Measurements from ENCODE around the gene STAB2.

Gene STAB2

DNA sequence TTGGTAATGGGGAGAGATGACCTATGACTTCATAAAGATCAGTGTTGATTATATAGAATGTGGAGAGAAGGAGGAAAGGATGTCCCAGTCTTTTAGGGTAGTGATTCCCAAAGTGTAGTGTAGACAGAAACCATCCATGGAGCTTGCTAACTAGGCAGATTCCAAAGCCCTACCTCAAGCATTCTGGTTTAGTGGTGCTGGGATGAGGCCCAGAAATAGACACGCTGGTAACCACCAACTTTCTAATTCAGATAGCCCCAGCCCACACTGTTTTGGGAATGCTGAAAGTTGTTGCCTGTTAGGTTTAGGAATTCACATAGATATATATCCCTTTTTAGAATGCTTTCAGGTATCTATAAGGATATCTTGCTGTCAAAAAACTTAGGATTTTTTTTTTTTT is 69.2 kb downstream of the STAB2 start:
- no peak for DNase-seq

DNA sequence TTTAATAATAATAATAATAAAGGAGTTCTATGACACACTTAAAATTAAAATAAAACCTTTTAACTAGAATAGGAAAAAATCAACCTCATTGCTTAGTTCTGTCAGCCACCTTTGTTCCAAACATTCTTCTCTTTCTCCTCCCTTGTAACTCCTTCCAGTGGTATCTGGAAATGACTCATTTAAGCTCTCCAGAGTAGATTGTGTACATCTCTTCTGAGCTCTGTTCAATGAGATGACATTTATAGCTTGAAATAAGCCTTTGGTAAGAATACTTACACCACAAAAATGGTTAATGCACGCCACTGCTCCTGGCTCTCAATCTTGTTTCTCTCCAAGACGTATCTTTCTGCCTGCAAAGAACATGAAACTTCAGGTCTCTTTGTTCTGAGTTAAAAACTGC is 70.3 kb downstream of the STAB2 start:
- no peak for DNase-seq

DNA sequence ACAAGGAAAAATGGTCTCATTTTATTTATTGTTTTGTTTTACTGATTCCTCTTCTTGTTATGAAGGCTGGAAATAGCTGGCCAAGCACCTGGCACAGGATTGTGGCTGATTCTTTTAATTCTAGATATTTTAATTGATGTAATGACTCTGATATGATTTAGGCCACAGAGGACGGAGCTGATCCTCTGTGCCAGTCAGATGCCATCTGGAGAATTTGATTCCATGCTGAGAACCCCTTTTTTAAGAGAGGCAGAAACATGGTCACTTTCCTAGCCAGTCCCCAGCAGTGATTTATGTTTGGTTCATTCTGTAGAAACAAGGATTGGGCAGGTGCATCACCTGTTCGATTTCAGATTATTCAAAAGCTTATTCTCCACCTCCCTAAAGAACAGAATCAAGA is 77.6 kb downstream of the STAB2 start:
- no peak for DNase-seq

DNA sequence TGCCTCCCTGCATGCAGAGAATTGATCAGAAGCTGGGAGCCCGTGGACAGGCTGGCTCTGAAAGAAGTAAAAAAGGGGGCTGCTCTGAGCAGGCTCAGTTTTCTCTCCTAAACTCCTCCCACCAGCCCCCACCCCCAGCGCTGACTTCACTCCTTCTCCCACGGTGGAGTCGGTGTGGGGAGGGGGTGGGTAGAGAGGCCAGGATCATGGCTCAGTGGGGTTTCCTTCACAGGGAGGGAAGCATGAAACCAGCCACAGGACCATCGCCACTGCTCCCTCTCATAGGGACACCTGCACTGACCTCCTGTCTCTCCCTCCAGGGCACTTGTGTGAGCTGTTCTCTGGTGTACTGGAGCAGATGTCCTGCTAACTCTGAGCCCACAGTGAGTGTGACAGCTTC is 78.9 kb downstream of the STAB2 start:
- DNase-seq: no peak

DNA sequence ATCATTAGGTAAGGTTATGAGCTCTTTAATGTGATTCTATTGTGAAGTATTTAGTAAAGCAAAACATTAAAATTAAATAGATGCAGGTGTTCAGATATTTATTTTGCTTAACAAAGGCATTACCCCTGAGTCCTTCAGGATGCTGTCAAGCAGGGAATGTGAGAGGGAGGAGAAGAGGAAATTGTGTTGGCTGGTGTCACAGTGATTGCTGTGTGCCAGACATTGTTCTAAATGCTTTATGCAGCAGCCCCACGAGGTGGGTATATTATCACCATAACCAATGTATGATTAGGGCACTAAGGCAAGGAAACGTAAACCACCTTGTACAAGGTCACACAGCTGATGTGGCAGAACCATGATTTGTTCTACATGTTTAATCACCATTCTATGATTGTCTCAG is 80.1 kb downstream of the STAB2 start:
- DNase-seq: no peak

DNA sequence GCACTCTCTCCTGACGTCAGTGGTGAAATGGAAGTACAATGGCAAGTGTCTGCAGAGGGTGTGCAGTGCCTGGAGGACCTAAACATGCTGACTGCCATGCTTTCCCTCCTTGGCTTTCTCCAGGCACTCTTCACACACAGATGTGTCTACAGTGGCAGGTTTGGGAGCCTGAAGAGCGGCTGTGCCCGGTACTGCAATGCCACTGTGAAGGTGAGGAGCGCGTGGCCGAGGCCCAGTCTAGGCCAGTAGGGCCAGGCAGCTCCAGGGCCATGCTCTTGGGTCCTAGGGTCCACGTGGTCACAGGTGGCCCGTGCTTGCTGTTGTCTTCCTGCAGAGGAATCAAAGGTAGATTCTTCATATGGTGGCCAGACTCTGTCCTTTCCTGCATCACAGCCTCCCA is 81.4 kb downstream of the STAB2 start:
- no peak for DNase-seq

DNA sequence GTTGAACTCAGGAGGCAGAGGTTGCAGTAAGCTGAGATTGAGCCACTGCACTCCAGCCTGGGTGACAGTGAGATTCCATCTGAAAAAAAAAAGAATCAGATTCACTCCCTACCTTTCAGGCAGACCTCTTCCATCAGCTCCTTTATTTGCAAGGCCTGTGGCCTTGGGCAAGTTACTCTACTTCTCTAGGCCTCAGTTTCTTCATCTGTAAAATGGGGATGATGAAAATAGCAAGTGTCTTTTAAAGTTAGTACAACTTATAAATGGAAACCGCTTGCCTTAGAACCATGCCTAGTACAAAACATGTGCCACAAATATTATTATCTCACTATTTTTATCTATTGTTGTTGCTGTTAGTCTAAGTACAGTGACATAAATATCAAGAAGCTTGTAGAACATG is 84.3 kb downstream of the STAB2 start:
- no peak for DNase-seq

DNA sequence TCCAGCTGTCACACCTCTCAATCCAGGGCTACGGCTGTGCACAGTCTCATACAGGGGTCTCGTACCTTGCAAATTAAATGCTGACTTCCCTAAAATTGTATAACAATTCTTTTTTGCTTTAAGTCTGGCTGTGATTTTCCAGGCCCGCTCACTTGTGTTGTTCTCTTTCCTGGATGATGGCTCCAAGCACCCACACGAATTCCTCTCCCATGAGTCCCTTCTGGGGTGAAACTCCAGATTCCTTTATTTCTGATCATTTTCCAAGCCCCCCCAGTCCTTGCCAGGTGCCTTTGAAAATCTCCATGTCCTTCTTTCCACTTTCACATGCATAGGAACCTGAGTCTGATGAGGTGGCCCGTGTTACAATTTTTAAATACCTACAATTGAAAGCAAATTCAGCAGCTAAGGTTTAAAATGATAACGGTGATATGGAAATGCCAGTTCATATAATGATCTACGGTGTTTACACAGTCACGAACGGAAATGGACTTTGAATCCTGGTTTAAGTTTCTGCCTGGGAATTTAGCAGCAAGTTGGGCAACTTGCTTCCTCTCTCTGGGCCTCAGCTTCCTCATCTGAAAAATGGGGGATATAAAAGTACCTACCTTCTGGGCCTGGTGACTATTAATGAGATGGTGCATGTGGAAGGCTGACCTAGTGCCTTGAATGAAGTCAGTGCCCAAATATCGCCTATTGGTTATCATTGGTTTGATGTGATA is 85.5 kb downstream of the STAB2 start:
- no peak for DNase-seq

DNA sequence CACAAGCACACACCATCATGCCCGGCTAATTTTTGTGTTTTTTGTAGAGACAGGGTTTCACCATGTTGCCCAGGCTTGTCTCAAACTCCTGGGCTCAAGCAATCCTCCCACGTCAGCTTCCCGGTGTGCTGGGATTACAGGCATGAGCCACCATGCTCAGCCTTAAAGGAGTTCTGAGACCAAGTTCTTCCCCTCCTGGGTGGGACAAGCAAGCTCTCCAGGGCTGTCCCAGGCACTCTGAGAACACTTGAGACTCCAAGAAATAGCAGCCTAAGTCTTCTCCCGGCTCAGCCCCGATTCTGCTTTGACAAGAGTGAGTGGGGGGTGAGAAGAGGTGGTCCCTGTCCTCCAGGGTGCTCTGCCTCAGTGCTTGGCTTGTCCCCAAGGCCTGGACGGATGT is 86.4 kb downstream of the STAB2 start:
- DNase-seq: no peak

DNA sequence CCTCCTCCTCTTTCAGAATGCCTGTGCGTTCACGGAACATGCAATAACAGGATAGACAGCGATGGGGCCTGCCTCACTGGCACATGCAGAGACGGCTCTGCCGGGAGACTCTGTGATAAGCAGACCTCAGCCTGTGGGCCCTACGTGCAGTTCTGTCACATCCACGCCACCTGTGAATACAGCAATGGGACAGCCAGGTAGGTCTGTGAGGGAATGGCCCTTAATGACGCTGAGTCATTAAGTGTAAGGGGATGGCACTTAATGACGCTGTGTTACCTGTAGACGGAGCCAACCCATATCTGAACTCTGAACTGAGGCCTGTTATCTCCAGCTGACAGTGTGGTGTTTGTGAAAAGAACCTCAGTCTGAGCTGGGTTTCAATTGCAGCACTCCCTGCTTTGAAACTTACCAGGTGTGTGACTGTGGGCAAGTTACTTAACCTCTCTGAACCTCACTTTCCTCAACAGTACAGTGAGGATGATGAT is 86.9 kb downstream of the STAB2 start:
- DNase-seq: no peak

DNA sequence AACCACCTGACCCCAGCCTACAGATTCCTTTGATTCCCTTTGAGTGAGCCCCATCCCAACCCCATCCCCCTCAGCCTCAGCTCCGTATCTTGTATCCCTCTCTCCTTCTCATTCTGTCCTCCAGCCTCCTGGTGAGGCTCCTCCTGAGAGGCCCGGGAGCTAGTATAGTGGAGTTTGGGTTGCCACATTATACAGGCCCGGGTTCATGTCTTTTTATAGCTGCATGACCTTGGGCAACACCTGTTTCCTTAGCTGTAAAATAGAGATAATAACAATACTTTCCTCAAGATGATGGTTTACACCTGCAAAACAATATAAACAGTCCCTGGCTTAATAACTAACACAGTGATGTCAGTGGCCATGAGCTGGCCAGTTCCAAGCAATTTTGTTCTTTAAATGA is 89.8 kb downstream of the STAB2 start:
- DNase-seq: no peak

DNA sequence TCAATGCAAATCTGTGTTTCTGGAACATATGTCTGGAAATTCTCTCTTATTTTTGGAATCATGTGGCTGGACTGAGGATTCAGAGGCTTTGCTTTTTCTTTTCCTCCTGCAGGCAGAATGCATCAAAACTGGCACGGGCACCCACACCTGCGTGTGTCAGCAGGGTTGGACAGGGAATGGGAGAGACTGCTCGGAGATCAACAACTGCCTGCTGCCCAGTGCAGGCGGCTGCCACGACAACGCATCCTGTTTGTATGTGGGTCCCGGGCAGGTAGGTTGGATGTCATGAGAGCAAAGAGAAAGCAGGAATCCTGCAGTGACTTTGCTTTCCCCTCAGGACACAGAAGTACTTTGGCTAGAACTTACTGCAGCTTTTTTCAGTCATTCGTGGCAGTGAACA is 90.3 kb downstream of the STAB2 start:
- no peak for DNase-seq

DNA sequence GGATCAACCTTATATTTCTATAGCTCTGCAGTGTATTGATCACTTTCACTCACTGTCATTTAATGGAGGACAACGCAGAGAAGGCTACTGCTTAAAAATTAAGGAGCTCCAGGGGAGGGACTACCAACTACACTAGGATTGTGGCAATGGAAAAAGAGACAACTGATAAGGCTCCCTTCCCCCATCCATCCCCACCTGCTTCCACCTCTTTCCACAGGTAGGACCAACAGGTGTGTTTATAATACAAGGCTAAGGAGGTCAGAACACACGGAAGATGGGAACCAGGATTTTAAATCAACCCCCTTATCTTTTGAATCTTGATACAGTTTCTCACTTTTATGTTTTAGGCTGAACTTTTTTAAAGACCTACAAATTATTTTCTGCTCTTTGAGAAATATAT is 90.8 kb downstream of the STAB2 start:
- no peak for DNase-seq

DNA sequence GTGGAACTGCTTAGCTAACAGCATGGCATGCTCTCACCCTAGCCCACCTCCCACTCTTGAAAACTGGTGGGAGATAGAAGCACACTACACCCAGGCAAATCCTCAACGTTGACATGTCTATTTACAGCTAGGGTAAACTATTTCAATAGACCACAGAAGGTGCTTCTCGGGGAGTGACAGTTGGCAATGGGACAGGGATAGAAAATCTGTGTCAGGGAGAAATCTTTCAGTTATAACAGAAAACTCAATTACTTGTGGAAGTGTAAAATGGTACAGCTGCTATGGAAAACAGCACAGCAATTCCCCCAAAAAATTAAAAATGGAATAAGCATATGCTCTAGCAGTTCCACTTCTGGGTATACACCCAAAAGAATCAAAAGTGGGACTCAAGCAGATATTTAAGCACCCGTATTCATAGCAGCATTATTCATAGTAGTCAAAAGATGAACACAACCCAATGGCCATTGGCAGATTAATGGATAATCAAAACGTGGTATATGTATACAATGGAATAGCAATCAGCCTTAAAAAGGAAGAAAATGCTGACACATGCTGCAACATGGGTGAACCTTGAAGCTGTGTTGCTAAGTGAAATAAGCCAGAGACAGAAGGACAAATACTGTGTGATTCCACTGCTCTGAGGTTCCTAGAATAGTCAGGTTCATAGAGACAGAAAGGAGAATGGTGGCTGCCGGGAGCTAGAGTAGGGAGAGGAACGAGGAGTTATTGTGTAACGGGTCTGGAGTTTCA is 92.5 kb downstream of the STAB2 start:
- DNase-seq: no peak

DNA sequence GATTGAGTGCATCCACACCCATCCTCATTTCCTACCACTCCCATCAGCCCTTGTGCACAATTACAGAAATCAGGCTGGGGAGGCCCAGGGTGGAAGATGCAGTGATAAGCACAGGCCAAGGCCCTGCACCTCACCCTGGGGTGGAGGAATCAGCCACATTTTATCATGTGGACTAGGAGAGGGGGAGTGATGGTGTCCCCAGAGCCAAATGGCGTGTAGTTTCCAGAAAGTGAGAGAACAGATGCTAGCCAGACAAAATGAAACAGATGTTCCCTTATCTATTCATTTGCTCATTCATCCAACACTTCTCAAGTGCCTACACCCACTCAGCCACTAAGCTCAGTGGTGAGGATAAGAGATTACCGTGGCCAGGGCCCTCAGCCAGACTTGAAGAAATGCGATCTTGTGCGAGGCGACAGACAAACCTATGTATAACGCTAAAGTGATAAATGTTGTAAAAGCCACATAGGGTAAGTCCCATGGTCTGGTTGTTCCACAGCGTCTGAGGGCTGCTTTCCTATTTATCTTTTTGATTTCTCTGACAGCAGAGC is 93.6 kb downstream of the STAB2 start:
- DNase-seq: no peak

DNA sequence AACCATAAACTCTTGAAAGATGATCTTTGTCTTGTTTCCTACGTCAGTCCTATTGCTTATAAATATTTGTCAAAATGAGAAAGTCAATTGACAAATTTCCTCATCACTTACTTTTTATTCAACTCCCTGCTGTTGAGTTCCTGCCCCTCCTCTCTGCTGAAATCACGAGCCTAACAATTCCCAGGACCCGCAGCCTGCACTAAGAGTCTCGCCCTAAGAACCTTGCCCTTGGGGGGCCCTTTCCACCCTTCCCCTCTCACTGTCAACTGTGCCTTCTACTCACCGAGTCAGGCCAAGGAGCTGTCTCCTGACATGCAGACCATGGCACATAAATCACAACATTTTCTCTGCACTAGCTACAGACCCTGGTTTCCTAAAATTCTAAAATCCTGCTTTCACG is 99.0 kb downstream of the STAB2 start:
- no peak for DNase-seq

DNA sequence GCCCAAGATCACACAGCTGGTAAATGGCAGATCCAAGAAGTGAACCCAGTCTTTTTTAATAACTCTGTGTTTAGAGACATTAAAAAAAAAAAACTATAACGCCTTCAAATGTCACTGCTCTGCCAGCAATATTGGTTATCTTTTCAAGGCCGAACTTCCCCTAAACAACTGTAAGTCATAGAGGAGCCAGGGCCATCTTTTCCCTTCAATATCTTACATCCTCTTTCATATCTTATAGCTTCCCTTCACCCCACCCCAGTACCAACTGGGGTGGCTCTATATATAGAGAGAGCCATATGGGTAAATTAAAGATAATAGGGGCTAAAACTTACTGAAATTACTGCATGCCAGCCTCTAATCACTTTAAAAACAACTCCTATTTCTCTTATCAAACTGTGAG is 100.2 kb downstream of the STAB2 start:
- no peak for DNase-seq

DNA sequence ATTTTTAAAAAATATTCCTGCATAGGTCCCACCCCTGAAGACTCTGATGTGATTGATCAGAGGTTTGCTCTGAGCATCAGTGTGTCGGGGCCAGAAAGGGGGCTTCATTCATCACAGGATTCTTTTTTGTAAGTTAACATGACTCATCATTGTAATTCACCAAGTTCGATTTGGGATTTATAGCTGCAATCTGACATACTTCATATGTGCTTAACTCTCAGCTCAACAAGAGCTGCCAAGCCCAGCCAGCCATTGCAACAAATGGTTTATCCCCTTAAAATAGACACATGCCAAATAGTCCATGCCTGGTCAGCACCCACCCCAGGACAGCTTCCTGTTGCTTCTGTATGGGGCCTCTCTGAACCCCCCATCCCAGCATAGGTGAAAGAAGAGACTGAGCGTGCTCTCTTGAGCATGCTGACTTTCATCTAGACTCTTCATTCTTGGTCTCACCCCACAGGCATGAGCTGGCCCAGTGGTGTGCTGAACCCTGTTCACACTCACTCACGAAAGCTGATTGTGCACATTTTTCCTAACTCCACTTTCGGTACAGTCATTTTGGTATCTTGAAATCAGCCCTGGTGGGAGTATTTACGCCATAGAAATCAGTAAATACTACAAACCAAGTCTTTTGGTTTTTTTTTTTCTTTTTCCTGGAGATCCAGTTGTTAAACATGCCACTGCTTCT is 101.4 kb downstream of the STAB2 start:
- DNase-seq: no peak

DNA sequence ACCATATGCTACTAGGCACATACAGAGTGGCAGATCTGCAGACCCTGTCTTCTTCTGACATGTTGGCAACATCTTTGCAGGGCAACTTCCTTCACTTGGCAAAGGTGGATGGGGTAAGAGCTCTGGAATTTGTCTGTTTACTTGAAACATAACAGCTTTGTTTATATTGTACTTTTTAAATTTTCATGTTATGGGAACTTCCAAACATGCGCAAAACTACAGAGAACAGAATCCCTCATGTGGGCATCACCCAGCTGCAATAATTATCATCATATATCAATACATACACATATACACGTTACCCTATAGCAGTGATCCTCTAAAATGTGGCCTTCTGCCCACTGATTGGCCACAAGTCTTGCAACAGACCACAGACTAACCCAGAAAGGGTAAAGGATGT is 103.4 kb downstream of the STAB2 start:
- no peak for DNase-seq

DNA sequence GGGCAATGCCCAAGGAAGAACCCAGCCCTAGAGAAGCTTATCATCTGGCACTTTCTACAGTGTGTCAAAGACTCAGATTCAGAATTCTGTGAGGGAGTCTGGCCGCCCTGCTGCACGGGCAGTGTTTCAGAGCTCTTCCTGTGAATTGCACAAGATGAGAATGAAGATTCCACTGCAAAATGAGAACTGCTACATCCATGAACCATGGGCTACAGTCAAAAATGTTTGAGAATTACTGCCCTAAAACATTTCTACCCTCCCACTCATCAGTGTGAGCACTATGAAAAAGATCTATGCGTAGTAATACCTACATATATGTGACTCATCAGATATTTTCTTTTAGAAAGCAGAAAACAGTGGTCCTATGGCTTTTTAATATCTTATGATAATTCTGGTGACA is 104.0 kb downstream of the STAB2 start:
- no peak for DNase-seq

DNA sequence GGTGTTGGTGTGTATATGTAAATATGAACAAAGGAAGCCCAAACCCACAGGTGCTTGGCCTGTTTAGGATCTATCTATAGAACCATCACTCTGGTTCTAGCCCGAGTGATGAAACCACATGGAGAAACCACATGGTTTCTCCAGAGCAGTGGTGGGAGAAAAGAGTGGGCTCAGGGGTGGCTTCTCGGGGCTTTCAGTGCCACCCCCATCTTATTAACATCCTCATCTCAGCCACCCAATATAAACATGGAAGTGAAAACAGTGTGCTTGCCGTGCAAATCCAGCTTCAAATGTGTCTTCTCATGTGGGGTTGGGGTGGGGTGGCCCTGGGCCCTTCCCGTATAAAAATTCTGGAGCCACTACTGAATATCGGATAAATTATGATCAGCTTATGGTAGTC is 109.0 kb downstream of the STAB2 start:
- DNase-seq: no peak

DNA sequence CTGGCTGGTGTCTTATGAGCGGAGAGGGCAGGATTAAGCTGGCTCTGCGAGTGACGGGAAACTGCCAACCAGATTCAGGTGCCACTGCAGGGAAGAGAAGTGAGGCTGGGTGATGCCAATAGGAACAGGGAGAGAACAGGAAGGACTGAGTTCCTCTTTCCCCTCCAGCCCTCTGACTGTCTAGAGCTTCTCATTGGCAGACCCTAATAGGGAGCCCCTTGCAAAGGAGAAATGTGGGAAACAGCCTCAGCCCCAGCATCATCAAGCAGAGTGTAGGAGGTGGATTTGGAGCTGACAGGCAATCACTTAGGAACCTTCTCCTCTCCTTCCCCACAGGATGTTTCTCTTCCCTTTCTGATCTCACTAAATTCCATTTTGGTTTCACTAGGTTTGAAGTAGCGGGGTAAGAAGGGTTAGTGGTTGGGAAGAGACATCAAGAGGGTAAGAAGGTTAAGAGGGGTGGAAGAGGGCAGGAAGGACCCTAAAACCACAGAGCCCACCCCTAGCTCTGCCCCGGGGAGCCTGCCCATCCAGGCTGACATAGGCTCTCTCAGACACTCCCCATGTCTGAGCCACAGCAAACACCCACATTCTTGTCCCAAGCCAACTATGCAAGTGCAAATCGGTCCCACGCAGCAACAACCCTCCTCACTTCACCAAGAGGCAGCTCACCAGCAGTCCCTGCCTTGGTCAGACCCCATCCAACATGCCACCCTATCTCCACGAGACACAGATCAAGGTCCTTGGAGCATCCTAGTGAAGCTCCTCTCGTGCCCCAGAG is 111.1 kb downstream of the STAB2 start:
- DNase-seq: no peak
